Body of pancreas (tissue), 4 donors: ENCODE data around the gene MCM6. TPM values are rescaled to one million over a fixed set of nuclear protein-coding genes. Genes with fewer than 3 reads are reported as not detected.

Source experiments
- ATAC-seq: fragments of 150-250 bp; one replicate; pipeline ENCODE4 v1.9.1; 2016
- DNase-seq, 4 donors: peaks; one replicate each; pipeline ENCODE4 v3.0.0-alpha.2; 2019
- H3K27ac ChIP-seq, 4 donors: fragments of 200-600 bp; sonication (generic); 1 replicate in 3 of 4; 2 replicates in 1 of 4; pipeline versions ENCODE4 v1.5.1 to v1.6.1; 2016 to 2019; ENCODE audit warnings: mild to moderate bottlenecking in 1 of 4, mixed read lengths in 1 of 4, moderate library complexity in 1 of 4
- H3K27me3 ChIP-seq, 2 donors: fragments of 200-600 bp; sonication (generic); one replicate each; pipeline ENCODE4 v1.6.0; 2016; ENCODE audit warnings: mild to moderate bottlenecking in 1 of 2
- H3K36me3 ChIP-seq, 2 donors: fragments of 200-600 bp; sonication (generic); replicated peaks in 1 of 2; 2 replicates each; pipeline ENCODE4 v1.5.1; 2016; ENCODE audit warnings: low read depth in 2 of 2; ENCODE audit not compliant: insufficient read depth in 1 of 2
- H3K4me1 ChIP-seq: fragments of 200-600 bp; sonication (generic); one replicate; pipeline ENCODE4 v1.6.0; 2016
- H3K4me3 ChIP-seq, 2 donors: fragments of 200-600 bp; sonication (generic); 1 replicate in 1 of 2; 2 replicates in 1 of 2; pipeline ENCODE4 v1.5.1; 2016 to 2019
- H3K9me3 ChIP-seq, 3 donors: fragments of 200-600 bp; sonication (generic); 1 replicate in 2 of 3; 2 replicates in 1 of 3; pipeline ENCODE4 v1.5.1; 2016
- POLR2A ChIP-seq, 3 donors: fragments of 450-650 bp; IDR thresholded peaks; one replicate each; pipeline ENCODE4 v1.6.1; 2016; ENCODE audit warnings: antibody characterized with exemption in 3 of 3, mild to moderate bottlenecking in 2 of 3
- WGBS, 2 donors: methylation state at CpG; one replicate each; pipeline ENCODE4 v1.1.5; 2017; 5-methylcytosine and 5-hydroxymethylcytosine counted together
- intact Hi-C: fragments of 100-400 bp; cut with DNase I; formaldehyde crosslinking; loops from one replicate; pipeline ENCODE4 v1.15.1; 2023
- total RNA-seq, 2 donors: library from RNA; depleted of rRNA; stranded (reverse); fragments of >200 nt; gene quantifications; one replicate each; pipeline ENCODE4 v1.1.0, GENCODE V29; 2016
- TF ChIP-seq, protein P1 (sequence below), 7 experiments: fragments of 450-650 bp in 4 of 7; fragments of 200-600 bp in 3 of 7; sonication (generic) in 3 of 7; IDR thresholded peaks; one replicate each; pipeline ENCODE4 v1.5.1; 2016 to 2019; ENCODE audit warnings: antibody characterized with exemption in 7 of 7

MCM6 gene
- total RNA-seq, 2 donors from 2014 or later: 1.0 to 4.9 TPM

DNA sequence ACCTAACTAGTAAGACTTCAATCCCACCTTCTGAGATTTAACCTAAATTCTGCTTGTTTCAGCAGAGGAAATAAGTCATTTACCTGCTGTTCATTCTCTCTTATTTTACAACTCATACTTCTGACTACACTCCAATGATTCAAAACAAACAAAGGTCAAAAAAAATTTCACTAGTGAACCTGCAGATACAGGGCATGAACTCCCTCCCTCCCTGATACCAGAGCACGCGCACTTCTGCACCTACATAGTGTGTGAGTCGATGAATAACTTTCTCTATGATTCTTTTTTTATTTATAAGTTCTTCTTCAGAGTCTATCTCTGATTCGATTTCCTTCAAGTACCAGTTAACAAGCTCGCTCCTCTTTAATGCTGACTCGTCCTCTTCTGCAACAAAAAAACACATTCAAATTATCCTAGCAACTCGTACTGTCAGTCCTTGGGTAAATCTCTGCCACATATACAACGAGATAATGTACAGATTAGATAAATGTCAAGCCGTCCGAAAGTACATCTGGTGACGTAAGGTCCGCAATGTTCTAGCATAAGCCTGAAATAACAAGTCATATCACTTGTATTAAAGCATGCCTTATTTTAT, 31.8 kb downstream of the MCM6 start:
- no peak overlapping the region for H3K27ac ChIP-seq
- no peak for TF ChIP-seq POLR2A (IDR thresholded peaks at IDR 0.05)
- TF ChIP-seq, protein P1, sequence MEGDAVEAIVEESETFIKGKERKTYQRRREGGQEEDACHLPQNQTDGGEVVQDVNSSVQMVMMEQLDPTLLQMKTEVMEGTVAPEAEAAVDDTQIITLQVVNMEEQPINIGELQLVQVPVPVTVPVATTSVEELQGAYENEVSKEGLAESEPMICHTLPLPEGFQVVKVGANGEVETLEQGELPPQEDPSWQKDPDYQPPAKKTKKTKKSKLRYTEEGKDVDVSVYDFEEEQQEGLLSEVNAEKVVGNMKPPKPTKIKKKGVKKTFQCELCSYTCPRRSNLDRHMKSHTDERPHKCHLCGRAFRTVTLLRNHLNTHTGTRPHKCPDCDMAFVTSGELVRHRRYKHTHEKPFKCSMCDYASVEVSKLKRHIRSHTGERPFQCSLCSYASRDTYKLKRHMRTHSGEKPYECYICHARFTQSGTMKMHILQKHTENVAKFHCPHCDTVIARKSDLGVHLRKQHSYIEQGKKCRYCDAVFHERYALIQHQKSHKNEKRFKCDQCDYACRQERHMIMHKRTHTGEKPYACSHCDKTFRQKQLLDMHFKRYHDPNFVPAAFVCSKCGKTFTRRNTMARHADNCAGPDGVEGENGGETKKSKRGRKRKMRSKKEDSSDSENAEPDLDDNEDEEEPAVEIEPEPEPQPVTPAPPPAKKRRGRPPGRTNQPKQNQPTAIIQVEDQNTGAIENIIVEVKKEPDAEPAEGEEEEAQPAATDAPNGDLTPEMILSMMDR (IDR thresholded peaks at IDR 0.05): no peak
- WGBS, 2 donors: 79 to 83% methylated on average over 12 of the region's 12 CpGs
- H3K4me3 ChIP-seq: no peak overlapping the region
- peaks cover 0 to 1% of the 10 kb centered on the region in 2 donors for H3K36me3 ChIP-seq
- ATAC-seq (no peak), DNase-seq (no peak)
- no peaks in the 10 kb centered on the region for H3K4me1 ChIP-seq
- intact Hi-C loops: no loop called here
- no peaks in the 10 kb centered on the region for H3K9me3 ChIP-seq
- no peaks in the 10 kb centered on the region for H3K27me3 ChIP-seq

DNA sequence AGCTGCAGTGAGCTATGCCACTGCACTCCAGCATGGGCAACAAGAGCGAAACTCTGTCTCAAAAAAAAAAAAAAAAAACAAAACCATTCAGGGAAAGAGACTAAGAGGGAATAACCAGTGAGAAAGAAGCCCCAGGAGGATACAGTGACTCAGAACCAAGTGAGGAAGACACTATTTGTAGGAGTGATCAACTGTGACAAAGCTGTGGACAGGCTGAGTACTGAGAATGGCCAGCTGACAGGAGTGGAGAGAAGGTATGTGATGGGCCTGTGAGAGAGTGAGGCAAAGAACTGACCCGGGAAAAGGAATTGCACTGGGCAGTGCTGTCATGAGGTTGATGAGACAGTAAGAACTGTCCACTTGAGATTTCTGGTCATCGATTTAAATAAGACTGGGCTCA, 32.6 kb downstream of the MCM6 start:
- TF ChIP-seq, protein P1 (IDR thresholded peaks at IDR 0.05): no peak
- no peak for TF ChIP-seq POLR2A (IDR thresholded peaks at IDR 0.05)
- DNase-seq: no peak
- no peak for ATAC-seq
- no peak overlapping the region for H3K27ac ChIP-seq
- H3K27me3 ChIP-seq: no peaks in the 10 kb centered on the region
- 88 to 94% methylated on average over 3 of the region's 3 CpGs for WGBS, 2 donors
- H3K9me3 ChIP-seq: no peaks in the 10 kb centered on the region
- H3K36me3 ChIP-seq: peaks cover 0 to 1% of the 10 kb centered on the region in 2 donors
- H3K4me1 ChIP-seq: no peaks in the 10 kb centered on the region
- intact Hi-C loops: no loop called here
- H3K4me3 ChIP-seq: no peak overlapping the region

DNA sequence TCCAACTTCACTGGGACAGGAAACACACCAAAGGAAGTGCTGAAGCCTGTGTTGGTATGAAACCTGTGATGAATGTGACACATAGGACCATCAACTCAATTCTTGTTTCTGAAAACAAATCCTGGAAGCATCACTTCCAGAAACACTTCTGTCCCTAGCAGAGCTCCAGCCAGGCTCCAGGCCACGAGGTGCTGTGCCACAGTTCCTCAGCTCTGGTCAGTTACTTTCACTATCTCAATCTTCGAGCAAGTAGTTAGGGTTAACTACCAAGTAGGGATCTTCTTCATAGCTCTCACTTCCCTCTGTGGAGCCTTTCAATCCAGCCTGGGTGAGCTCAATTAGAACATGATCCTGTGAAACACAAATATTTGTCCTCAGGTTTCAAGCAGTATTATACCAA, 35.6 kb downstream of the MCM6 start:
- no peak for DNase-seq
- WGBS, 2 donors: 72 to 73% methylated on average over 2 of the region's 2 CpGs
- Histone ChIP-seq H3K4me3 (no peak overlapping the region), H3K27ac (no peak overlapping the region), H3K4me1 (no peaks in the 10 kb centered on the region), H3K9me3 (no peaks in the 10 kb centered on the region), H3K27me3 (no peaks in the 10 kb centered on the region), H3K36me3 (peaks cover 0 to 1% of the 10 kb centered on the region in 2 donors)
- TF ChIP-seq, protein P1 (IDR thresholded peaks at IDR 0.05): no peak
- no peak for TF ChIP-seq POLR2A (IDR thresholded peaks at IDR 0.05)
- intact Hi-C loops: no loop called here
- peak; percentile 12 for ATAC-seq

DNA sequence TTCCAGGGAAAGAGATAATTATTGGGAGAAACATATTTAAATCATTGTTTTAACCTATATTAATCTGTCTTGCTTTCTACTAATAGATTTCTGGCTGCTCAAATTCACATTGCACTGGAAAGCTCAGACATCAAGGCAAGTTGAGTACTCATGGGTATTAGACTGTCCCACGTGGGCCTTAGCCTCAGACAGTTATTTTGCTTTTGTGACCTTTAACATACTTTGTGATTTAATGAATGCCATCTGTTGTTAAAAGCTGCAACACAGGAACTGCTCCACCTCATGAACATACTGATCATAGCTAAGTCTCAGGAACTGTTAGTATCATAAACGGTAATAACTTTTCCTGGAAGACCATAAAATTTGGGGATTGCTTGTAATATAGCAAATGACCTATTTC, 36.5 kb downstream of the MCM6 start:
- Histone ChIP-seq H3K27me3 (no peaks in the 10 kb centered on the region), H3K9me3 (no peaks in the 10 kb centered on the region), H3K4me1 (no peaks in the 10 kb centered on the region), H3K27ac (no peak overlapping the region), H3K36me3 (peaks cover 0 to 1% of the 10 kb centered on the region in 2 donors), H3K4me3 (no peak overlapping the region)
- DNase-seq (no peak), ATAC-seq (no peak)
- 57 to 73% methylated on average over 2 of the region's 2 CpGs for WGBS, 2 donors
- TF ChIP-seq POLR2A (IDR thresholded peaks at IDR 0.05): no peak
- TF ChIP-seq, protein P1 (IDR thresholded peaks at IDR 0.05): no peak
- intact Hi-C loops: no loop called here

DNA sequence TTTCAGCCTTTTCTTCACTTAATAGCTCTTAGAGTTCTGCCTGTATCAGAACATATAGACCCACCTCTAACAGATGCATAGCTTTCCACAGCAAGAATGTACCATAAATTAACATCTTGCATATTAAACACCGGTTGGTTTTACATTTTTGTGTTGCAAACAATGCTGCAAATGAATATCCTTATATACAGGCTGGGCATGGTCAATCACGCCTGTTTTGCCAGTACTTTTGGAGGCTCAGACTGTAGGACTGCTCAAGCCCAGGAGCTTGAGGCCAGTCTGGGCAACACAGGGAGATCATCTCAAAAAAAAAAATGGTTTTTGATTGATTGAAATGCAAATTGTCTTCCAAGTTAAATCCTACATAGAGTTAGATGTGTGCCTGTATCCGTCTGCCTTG, 37.7 kb downstream of the MCM6 start:
- ATAC-seq (no peak), DNase-seq (no peak)
- WGBS, 2 donors: 95% methylated on average over 3 of the region's 3 CpGs
- intact Hi-C loops: no loop called here
- TF ChIP-seq, protein P1 (IDR thresholded peaks at IDR 0.05): no peak
- no peak for TF ChIP-seq POLR2A (IDR thresholded peaks at IDR 0.05)
- H3K27ac ChIP-seq: no peak overlapping the region
- no peaks in the 10 kb centered on the region for H3K9me3 ChIP-seq
- H3K27me3 ChIP-seq: no peaks in the 10 kb centered on the region
- no peaks in the 10 kb centered on the region for H3K36me3 ChIP-seq
- H3K4me3 ChIP-seq: no peak overlapping the region
- no peaks in the 10 kb centered on the region for H3K4me1 ChIP-seq
